ENCODE measurements around the gene ATG16L1.

DNA sequence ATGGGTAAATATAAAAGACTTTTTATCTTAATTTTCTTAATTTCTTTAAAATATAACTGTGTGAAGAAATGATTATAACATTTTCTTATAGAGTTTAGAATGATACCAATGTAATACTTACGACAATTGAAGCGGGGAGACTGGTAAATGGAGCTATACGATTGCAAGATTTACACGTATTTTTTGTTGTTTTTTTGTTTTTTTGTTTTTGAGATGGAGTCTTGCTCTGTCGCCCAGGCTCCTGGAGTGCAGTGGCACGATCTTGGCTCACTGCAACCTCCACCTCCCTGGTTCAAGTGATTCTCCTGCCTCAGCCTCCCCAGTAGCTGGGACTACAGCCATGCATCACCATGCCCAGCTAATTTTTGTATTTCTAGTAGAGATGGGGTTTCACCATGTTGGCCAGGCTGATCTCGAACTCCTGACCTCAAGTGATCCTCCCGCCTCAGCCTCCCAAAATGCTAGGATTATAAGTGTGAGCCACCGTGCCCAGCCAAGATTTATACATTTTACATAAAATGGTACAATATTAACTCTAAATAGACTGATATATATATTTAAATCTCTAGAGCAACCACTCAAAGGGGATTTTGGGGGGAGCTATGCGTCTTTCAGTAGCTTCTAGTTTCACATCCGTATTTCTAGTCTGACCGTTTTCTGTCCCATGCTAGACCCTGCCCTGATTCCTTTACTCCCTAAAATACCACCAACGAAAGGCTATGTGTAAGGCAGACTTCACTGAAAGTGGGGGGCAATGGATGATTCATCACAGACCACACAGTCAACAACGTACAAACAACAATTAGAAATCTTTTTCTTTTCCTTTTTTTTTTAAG is 28.2 kb upstream of the ATG16L1 start:
- no peak for TF ChIP-seq POLR2A (IDR thresholded peaks at IDR 0.05)
- TF ChIP-seq, protein P1, sequence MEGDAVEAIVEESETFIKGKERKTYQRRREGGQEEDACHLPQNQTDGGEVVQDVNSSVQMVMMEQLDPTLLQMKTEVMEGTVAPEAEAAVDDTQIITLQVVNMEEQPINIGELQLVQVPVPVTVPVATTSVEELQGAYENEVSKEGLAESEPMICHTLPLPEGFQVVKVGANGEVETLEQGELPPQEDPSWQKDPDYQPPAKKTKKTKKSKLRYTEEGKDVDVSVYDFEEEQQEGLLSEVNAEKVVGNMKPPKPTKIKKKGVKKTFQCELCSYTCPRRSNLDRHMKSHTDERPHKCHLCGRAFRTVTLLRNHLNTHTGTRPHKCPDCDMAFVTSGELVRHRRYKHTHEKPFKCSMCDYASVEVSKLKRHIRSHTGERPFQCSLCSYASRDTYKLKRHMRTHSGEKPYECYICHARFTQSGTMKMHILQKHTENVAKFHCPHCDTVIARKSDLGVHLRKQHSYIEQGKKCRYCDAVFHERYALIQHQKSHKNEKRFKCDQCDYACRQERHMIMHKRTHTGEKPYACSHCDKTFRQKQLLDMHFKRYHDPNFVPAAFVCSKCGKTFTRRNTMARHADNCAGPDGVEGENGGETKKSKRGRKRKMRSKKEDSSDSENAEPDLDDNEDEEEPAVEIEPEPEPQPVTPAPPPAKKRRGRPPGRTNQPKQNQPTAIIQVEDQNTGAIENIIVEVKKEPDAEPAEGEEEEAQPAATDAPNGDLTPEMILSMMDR (IDR thresholded peaks at IDR 0.05): no peak
